ENCODE results near the gene GTF2A1. TPM values are rescaled to one million over a fixed set of nuclear protein-coding genes. Genes with fewer than 3 reads are reported as not detected.

Gene GTF2A1
- total and polyA plus RNA-seq, 2 donors (not counting 3 experiments of a cell fraction or from before 2014, with no cell fraction given): 11.1 to 33.4 TPM

- no peak for TF ChIP-seq POLR2AphosphoS5 (IDR thresholded peaks at IDR 0.05; ENCODE audit: insufficient read depth, low read depth, low read length)
- TF ChIP-seq CTCF (IDR thresholded peaks at IDR 0.05; ENCODE audit: extremely low read depth in 1 of 2, insufficient read depth in 1 of 2, low read depth in 1 of 2, low read length in 2 of 2): no peak
- TF ChIP-seq FOS (IDR thresholded peaks at IDR 0.05; ENCODE audit: borderline replicate concordance, insufficient read depth, low read length): no peak
- TF ChIP-seq JUN (IDR thresholded peaks at IDR 0.05; ENCODE audit: borderline replicate concordance, insufficient read depth, insufficient read length, low read depth): no peak
- TF ChIP-seq GATA2 (IDR thresholded peaks at IDR 0.05; ENCODE audit: insufficient read depth, insufficient read length, low read depth, low read length): no peak
- no peak for TF ChIP-seq POLR2A (IDR thresholded peaks at IDR 0.05; ENCODE audit: low read depth, low read length)
- no peak for TF ChIP-seq MYC (IDR thresholded peaks at IDR 0.05; ENCODE audit: low read depth, low read length)
- no peak for TF ChIP-seq EZH2 (IDR thresholded peaks at IDR 0.05; ENCODE audit: borderline replicate concordance, low read depth, low read length, severe bottlenecking)
- no peak for TF ChIP-seq MAX (IDR thresholded peaks at IDR 0.05; ENCODE audit: insufficient read depth, insufficient read length)
- ChIA-PET CTCF (interaction anchor here (0.6 to 3.6 kb wide), 4 partner anchors 9 to 175 kb away, joined by 3 to 36 read pairs (median 4); partner anchors contain the start of gene GTF2A1), POLR2A (interaction anchor here (1.5 kb wide), 1 partner anchor 46 kb away, joined by 5 read pairs; no protein-coding TSS in a partner anchor)
- H3K4me1 ChIP-seq (ENCODE audit: control insufficient read depth, extremely low read depth, insufficient read depth, low read length): peaks cover 12% of the 10 kb centered on the region
- H3K9me1 ChIP-seq (replicated peaks; ENCODE audit: control insufficient read depth, extremely low read depth, insufficient read depth, low read length): no peaks in the 10 kb centered on the region
- H3K4me2 ChIP-seq (ENCODE audit: insufficient read depth, low read length): no peak overlapping the region
- no peak overlapping the region for H3K9ac ChIP-seq (replicated peaks; ENCODE audit: extremely low read depth, insufficient read depth, low read length)
- DNase-seq (ENCODE audit: low read depth, low spot score) (no peak), FAIRE-seq (no peak)
- H3K9me3 ChIP-seq (replicated peaks; ENCODE audit: control insufficient read depth, insufficient read depth, low read length): no peaks in the 10 kb centered on the region
- no peak overlapping the region for H3K27ac ChIP-seq (ENCODE audit: insufficient read depth, low read depth, low read length)
- no peaks in the 10 kb centered on the region for H4K20me1 ChIP-seq (replicated peaks; ENCODE audit: control insufficient read depth, extremely low read depth, insufficient read depth, low read length)
- H2AFZ ChIP-seq (ENCODE audit: low read depth, low read length): no peak overlapping the region
- no peak overlapping the region for H3K4me3 ChIP-seq (replicated peaks in 1 of 3; ENCODE audit: insufficient read depth in 1 of 3, low read depth in 1 of 3, low read length in 3 of 3)
- dilution Hi-C loops (cut with MboI; ENCODE audit: extremely low pct_ligation_motif_present, low sequenced_read_pairs): no loop called here
- intact Hi-C loops (cut with micrococcal nuclease): loop anchor here (5.0 kb wide), 1 partner anchor 301 kb away; no protein-coding TSS in a partner anchor
- no peaks in the 10 kb centered on the region for H3K27me3 ChIP-seq (ENCODE audit: control insufficient read depth in 2 of 2, insufficient read depth in 2 of 2, low read length in 2 of 2)
- H3K79me2 ChIP-seq (ENCODE audit: control insufficient read depth, insufficient read depth, low read length): no peaks in the 10 kb centered on the region
- BruUV-seq (replicated peaks): no TSS peak
- no peaks in the 10 kb centered on the region for H3K36me3 ChIP-seq (ENCODE audit: control insufficient read depth in 2 of 2, extremely low read depth in 1 of 2, insufficient read depth in 2 of 2, low read length in 2 of 2)
These were observed 47.9 kb downstream of the GTF2A1 start for GRCh38 chr14:81172881-81173280.
